ENCODE results near the gene BLVRB. TPM values are rescaled to one million over a fixed set of nuclear protein-coding genes. Genes with fewer than 3 reads are reported as not detected.

The BLVRB gene
- total RNA-seq, 1 experiment from 2014 or later = 35.1 TPM

- TF ChIP-seq ATF2 (CRISPR knock-in tag; IDR thresholded peaks at IDR 0.05; ENCODE audit: borderline replicate concordance, low read depth) = no peak
- no peak; the same call in 1 of the 2 replicates for TF ChIP-seq FOXP1 (CRISPR knock-in tag; IDR thresholded peaks at IDR 0.05; ENCODE audit: borderline replicate concordance)
- no peak for TF ChIP-seq PRDM15 (CRISPR knock-in tag; IDR thresholded peaks at IDR 0.05)
- TF ChIP-seq SP1 (CRISPR knock-in tag; conservative IDR thresholded peaks at IDR 0.05) = peak; percentile 95
- no peak for TF ChIP-seq HMGA2 (CRISPR knock-in tag; IDR thresholded peaks at IDR 0.05)
- no peak for TF ChIP-seq CBFB (CRISPR knock-in tag; IDR thresholded peaks at IDR 0.05; ENCODE audit: low read depth)
- no peak for TF ChIP-seq ZNF317 (CRISPR knock-in tag; IDR thresholded peaks at IDR 0.05; ENCODE audit: borderline replicate concordance, low read depth)
- TF ChIP-seq TCF7 (CRISPR knock-in tag; IDR thresholded peaks at IDR 0.05; ENCODE audit: low read depth) = no peak
- no peak for TF ChIP-seq SMAD3 (CRISPR knock-in tag; IDR thresholded peaks at IDR 0.05; ENCODE audit: borderline replicate concordance)
- TF ChIP-seq CREM (CRISPR knock-in tag; IDR thresholded peaks at IDR 0.05) = peak; percentile 75; the same call in 1 of the 2 replicates
- no peak for TF ChIP-seq HMGXB4 (CRISPR knock-in tag; IDR thresholded peaks at IDR 0.05)
- no peak for TF ChIP-seq PRRX2 (CRISPR knock-in tag; IDR thresholded peaks at IDR 0.05)
- TF ChIP-seq USF1 (CRISPR knock-in tag; IDR thresholded peaks at IDR 0.05) = peak; percentile 25; the same call in 1 of the 2 replicates
- no peak for TF ChIP-seq STAT6 (CRISPR knock-in tag; conservative IDR thresholded peaks at IDR 0.05; ENCODE audit: low read depth)
- no peak for TF ChIP-seq ZNF121 (CRISPR knock-in tag; IDR thresholded peaks at IDR 0.05)
- TF ChIP-seq ZNF138 (CRISPR knock-in tag; conservative IDR thresholded peaks at IDR 0.05) = no peak
- TF ChIP-seq TP53 (CRISPR knock-in tag; IDR thresholded peaks at IDR 0.05) = no peak
- no peak for TF ChIP-seq MLX (CRISPR knock-in tag; IDR thresholded peaks at IDR 0.05)
- TF ChIP-seq ZBTB43 (CRISPR knock-in tag; IDR thresholded peaks at IDR 0.05) = no peak
- peak; percentile 55; the same call in 1 of the 2 replicates for TF ChIP-seq MAX (CRISPR knock-in tag; IDR thresholded peaks at IDR 0.05)
- TF ChIP-seq RORB (CRISPR knock-in tag; IDR thresholded peaks at IDR 0.05) = no peak
- no peak for TF ChIP-seq ZNF512 (CRISPR knock-in tag; IDR thresholded peaks at IDR 0.05; ENCODE audit: borderline replicate concordance)
- no peak for TF ChIP-seq OVOL2 (CRISPR knock-in tag; IDR thresholded peaks at IDR 0.05; ENCODE audit: borderline replicate concordance)
- 0 out of 2 replicates have a peak, but pooled peaks have one; percentile 35 for TF ChIP-seq GABPB1 (CRISPR knock-in tag; IDR thresholded peaks at IDR 0.05)
Observed at GRCh38 chr19:40443131-40443999, 22.2 kb downstream of the BLVRB start (continued).
